ENCODE data around the gene EOLA2. TPM values are rescaled to one million over a fixed set of nuclear protein-coding genes. Genes with fewer than 3 reads are reported as not detected.

The EOLA2 gene
- total and polyA plus RNA-seq, 9 of the 15 experiments (the other 6 are each of a cell fraction or from before 2014, with no cell fraction given) = 27.7 to 61.5 (median 44.3) TPM

GRCh38 chrX:149939905-149940673 is 1.8 kb upstream of the EOLA2 start (continued):
- no peak for TF ChIP-seq TFE3 (CRISPR knock-in tag; IDR thresholded peaks at IDR 0.05)
- TF ChIP-seq TEAD4 (IDR thresholded peaks at IDR 0.05; ENCODE audit: low read length) = no peak
- TF ChIP-seq TEAD4 (CRISPR knock-in tag; IDR thresholded peaks at IDR 0.05; ENCODE audit: borderline replicate concordance) = no peak
- TF ChIP-seq DNMT1 (IDR thresholded peaks at IDR 0.05) = no peak
- TF ChIP-seq NR2F6 (CRISPR knock-in tag; IDR thresholded peaks at IDR 0.05) = no peak
- peak; percentile 92 for TF ChIP-seq ZNF263 (CRISPR knock-in tag; IDR thresholded peaks at IDR 0.05; ENCODE audit: borderline replicate concordance)
- peak; percentile 9 for TF ChIP-seq TBP (optimal IDR thresholded peaks at IDR 0.05; ENCODE audit: low read depth, low read length)
- no peak for TF ChIP-seq SMAD2 (IDR thresholded peaks at IDR 0.05; ENCODE audit: low read depth, low read length)
- TF ChIP-seq TRIM25 (IDR thresholded peaks at IDR 0.05; ENCODE audit: borderline replicate concordance) = peak; percentile 26; the same call in 1 of the 2 replicates
- peak; percentile 88 for TF ChIP-seq VEZF1 (CRISPR knock-in tag; IDR thresholded peaks at IDR 0.05)
- TF ChIP-seq KLF1 (tag; IDR thresholded peaks at IDR 0.05) = peak; percentile 59
- TF ChIP-seq PRDM10 (IDR thresholded peaks at IDR 0.05; ENCODE audit: partially characterized antibody) = peak; percentile 22
- TF ChIP-seq SETDB1 (IDR thresholded peaks at IDR 0.05; ENCODE audit: low read length) = no peak
- no peak for TF ChIP-seq RFX7 (CRISPR knock-in tag; IDR thresholded peaks at IDR 0.05)
- TF ChIP-seq ATF3 (IDR thresholded peaks at IDR 0.05) = no peak
- TF ChIP-seq ATF3 (CRISPR knock-in tag; conservative IDR thresholded peaks at IDR 0.05) = no peak
- TF ChIP-seq DLX4 (CRISPR knock-in tag; IDR thresholded peaks at IDR 0.05) = no peak

Data from K562 (cell line).